Upper lobe of left lung (tissue), 6 donors: ENCODE measurements around the gene PHOX2B. TPM values are rescaled to one million over a fixed set of nuclear protein-coding genes. Genes with fewer than 3 reads are reported as not detected.

Experiments
- ATAC-seq, 2 donors: fragments of 200-7000 bp; cut with Tn5 transposase; one replicate each; pipeline ENCODE4 v1.9.1; 2022; ENCODE audit warnings: mild to moderate bottlenecking in 2 of 2, moderate library complexity in 2 of 2; ENCODE audit not compliant: low FRiP score in 2 of 2
- DNase-seq, 2 donors: peaks; one replicate each; pipeline ENCODE4 v3.0.0-alpha.2; 2019 to 2020
- H3K27ac ChIP-seq, 4 donors: fragments of 200-600 bp; sonication (generic); one replicate each; pipeline ENCODE4 v1.5.1; 2016 to 2019
- H3K27me3 ChIP-seq, 4 donors: fragments of 200-600 bp; sonication (generic); one replicate each; pipeline ENCODE4 v1.5.1; 2017 to 2019
- H3K36me3 ChIP-seq, 4 donors: fragments of 200-600 bp; sonication (generic); one replicate each; pipeline ENCODE4 v1.5.1; 2016 to 2019
- H3K4me1 ChIP-seq, 4 donors: fragments of 200-600 bp; sonication (generic); one replicate each; pipeline ENCODE4 v1.5.1; 2018 to 2019
- H3K4me3 ChIP-seq, 4 donors: fragments of 200-600 bp; sonication (generic); one replicate each; pipeline ENCODE4 v1.5.1; 2017 to 2019; ENCODE audit warnings: mild to moderate bottlenecking in 2 of 4, moderate library complexity in 1 of 4
- H3K9me3 ChIP-seq, 4 donors: fragments of 200-600 bp; sonication (generic); one replicate each; pipeline ENCODE4 v1.5.1; 2018 to 2019
- EP300 ChIP-seq, 4 donors: sonication (generic); formaldehyde crosslinking; IDR thresholded peaks; one replicate each; pipeline ENCODE4 v1.5.1; 2017; ENCODE audit warnings: antibody characterized with exemption in 4 of 4, control low read depth in 2 of 4
- POLR2A ChIP-seq, 4 donors: fragments of 450-650 bp; IDR thresholded peaks; one replicate each; pipeline ENCODE4 v1.5.1; 2016 to 2017; ENCODE audit warnings: antibody characterized with exemption in 4 of 4, mild to moderate bottlenecking in 2 of 4
- POLR2AphosphoS5 ChIP-seq, 2 donors: sonication (generic); formaldehyde crosslinking; IDR thresholded peaks; one replicate each; pipeline ENCODE4 v1.5.1; 2017; ENCODE audit warnings: antibody characterized with exemption in 2 of 2
- WGBS, 2 donors: methylation state at CpG; one replicate each; pipeline ENCODE4 v1.1.5; 2017 to 2018; 5-methylcytosine and 5-hydroxymethylcytosine counted together
- total RNA-seq, 6 donors: library from RNA; depleted of rRNA in 4 of 6; stranded (reverse); fragments of >200 nt in 4 of 6; gene quantifications; one replicate each; pipeline versions ENCODE4 v1.1.0 to v1.2.1, GENCODE V29; 2016 to 2021
- TF ChIP-seq, protein P1 (sequence below), 6 experiments: fragments of 450-650 bp in 4 of 6; fragments of 200-600 bp in 2 of 6; sonication (generic) in 2 of 6; IDR thresholded peaks; one replicate each; pipeline ENCODE4 v1.5.1; 2016 to 2019; ENCODE audit warnings: antibody characterized with exemption in 6 of 6
- donor health status: DM: no; HTN: no; CAD: no; lungs with moderate emphysema.
- donor health status: DM: no; HTN: yes; CAD: no; lungs with severe emphysema.

Gene PHOX2B
- total RNA-seq, 6 donors from 2014 or later: not detected

DNA sequence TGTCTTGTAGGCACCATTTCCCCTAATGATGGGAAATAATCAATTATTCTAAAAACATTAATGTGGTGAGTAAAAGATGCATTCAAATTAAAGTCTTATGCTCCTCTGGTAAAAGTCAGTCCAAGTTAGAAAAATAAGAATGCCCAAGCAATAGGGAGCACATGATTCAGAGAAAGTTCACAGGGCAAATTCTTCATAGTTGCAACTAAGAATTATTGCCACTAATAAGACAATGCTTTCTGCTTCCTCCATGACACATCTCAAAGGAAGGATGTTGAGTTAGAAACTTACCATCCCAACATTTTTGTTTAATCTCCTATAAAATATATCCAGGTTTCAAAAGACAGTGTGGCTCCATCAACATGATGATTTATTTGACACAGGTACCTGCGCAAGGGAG lies 26.3 kb downstream of the PHOX2B start:
- no peak for ATAC-seq
- H3K4me1 ChIP-seq: no peaks in the 10 kb centered on the region
- no peak overlapping the region for H3K27ac ChIP-seq
- TF ChIP-seq, protein P1, sequence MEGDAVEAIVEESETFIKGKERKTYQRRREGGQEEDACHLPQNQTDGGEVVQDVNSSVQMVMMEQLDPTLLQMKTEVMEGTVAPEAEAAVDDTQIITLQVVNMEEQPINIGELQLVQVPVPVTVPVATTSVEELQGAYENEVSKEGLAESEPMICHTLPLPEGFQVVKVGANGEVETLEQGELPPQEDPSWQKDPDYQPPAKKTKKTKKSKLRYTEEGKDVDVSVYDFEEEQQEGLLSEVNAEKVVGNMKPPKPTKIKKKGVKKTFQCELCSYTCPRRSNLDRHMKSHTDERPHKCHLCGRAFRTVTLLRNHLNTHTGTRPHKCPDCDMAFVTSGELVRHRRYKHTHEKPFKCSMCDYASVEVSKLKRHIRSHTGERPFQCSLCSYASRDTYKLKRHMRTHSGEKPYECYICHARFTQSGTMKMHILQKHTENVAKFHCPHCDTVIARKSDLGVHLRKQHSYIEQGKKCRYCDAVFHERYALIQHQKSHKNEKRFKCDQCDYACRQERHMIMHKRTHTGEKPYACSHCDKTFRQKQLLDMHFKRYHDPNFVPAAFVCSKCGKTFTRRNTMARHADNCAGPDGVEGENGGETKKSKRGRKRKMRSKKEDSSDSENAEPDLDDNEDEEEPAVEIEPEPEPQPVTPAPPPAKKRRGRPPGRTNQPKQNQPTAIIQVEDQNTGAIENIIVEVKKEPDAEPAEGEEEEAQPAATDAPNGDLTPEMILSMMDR (IDR thresholded peaks at IDR 0.05): no peak
- TF ChIP-seq POLR2A (IDR thresholded peaks at IDR 0.05) (no peak), POLR2AphosphoS5 (IDR thresholded peaks at IDR 0.05) (no peak), EP300 (IDR thresholded peaks at IDR 0.05) (no peak)
- no peak overlapping the region for H3K4me3 ChIP-seq
- no peaks in the 10 kb centered on the region for H3K36me3 ChIP-seq
- DNase-seq: no peak
- H3K9me3 ChIP-seq: peaks cover 3 to 13% (median 7%) of the 10 kb centered on the region in 4 donors
- 100% methylated on average over 1 of the region's 1 CpG for WGBS, 2 donors
- no peaks in the 10 kb centered on the region for H3K27me3 ChIP-seq

- H3K9me3 ChIP-seq: no peaks in the 10 kb centered on the region
- H3K4me1 ChIP-seq: no peaks in the 10 kb centered on the region
- 83 to 88% methylated on average over 2 of the region's 2 CpGs for WGBS, 2 donors
- H3K4me3 ChIP-seq: no peak overlapping the region
- TF ChIP-seq POLR2A (IDR thresholded peaks at IDR 0.05): no peak
- TF ChIP-seq POLR2AphosphoS5 (IDR thresholded peaks at IDR 0.05): no peak
- TF ChIP-seq, protein P1 (IDR thresholded peaks at IDR 0.05): no peak
- no peak for TF ChIP-seq EP300 (IDR thresholded peaks at IDR 0.05)
- DNase-seq (no peak), ATAC-seq (no peak)
- H3K27me3 ChIP-seq: no peaks in the 10 kb centered on the region
- H3K27ac ChIP-seq: no peak overlapping the region
- no peaks in the 10 kb centered on the region for H3K36me3 ChIP-seq
Measured at GRCh38 chr4:41719417-41719816, 29.1 kb downstream of the PHOX2B start.

DNA sequence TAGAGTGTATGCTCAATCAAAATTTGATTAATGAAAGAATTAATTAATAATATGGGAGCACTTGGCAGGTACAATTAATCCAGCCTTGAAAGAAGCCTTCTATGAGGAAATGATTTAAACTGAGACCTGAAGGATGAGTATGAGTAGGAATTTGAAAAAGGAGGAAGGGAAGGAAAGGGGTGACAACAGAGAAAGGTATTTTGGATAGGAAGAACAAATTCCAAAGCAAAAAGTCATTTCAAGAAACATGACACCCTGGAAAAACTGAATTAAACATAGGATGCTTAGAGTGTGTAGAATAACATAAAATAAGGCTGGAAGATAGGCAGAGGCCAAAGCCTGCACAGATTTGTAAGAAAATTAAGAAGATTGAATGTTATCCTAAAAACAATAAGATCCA lies 29.6 kb downstream of the PHOX2B start:
- H3K36me3 ChIP-seq: no peaks in the 10 kb centered on the region
- H3K9me3 ChIP-seq: no peaks in the 10 kb centered on the region
- no peak for ATAC-seq
- no peak overlapping the region for H3K27ac ChIP-seq
- TF ChIP-seq POLR2AphosphoS5 (IDR thresholded peaks at IDR 0.05) (no peak), EP300 (IDR thresholded peaks at IDR 0.05) (no peak), POLR2A (IDR thresholded peaks at IDR 0.05) (no peak)
- TF ChIP-seq, protein P1 (IDR thresholded peaks at IDR 0.05): no peak
- DNase-seq: no peak
- no peak overlapping the region for H3K4me3 ChIP-seq
- no peaks in the 10 kb centered on the region for H3K4me1 ChIP-seq
- H3K27me3 ChIP-seq: no peaks in the 10 kb centered on the region

- H3K36me3 ChIP-seq: no peaks in the 10 kb centered on the region
- no peak for ATAC-seq
- no peak overlapping the region for H3K4me3 ChIP-seq
- no peak for DNase-seq
- H3K4me1 ChIP-seq: no peaks in the 10 kb centered on the region
- WGBS, 2 donors: 74 to 77% methylated on average over 1 of the region's 1 CpG
- no peaks in the 10 kb centered on the region for H3K27me3 ChIP-seq
- no peak for TF ChIP-seq POLR2AphosphoS5 (IDR thresholded peaks at IDR 0.05)
- TF ChIP-seq EP300 (IDR thresholded peaks at IDR 0.05): no peak
- H3K9me3 ChIP-seq: no peaks in the 10 kb centered on the region
- H3K27ac ChIP-seq: no peak overlapping the region
Measured at GRCh38 chr4:41715155-41715554, 33.4 kb downstream of the PHOX2B start.

GRCh38 chr4:41714364-41715000 lies 34.0 kb downstream of the PHOX2B start:
- Histone ChIP-seq H3K27me3 (no peaks in the 10 kb centered on the region), H3K4me1 (no peaks in the 10 kb centered on the region), H3K36me3 (no peaks in the 10 kb centered on the region), H3K9me3 (no peaks in the 10 kb centered on the region), H3K4me3 (no peak overlapping the region), H3K27ac (no peak overlapping the region)
- WGBS, 2 donors: 76 to 77% methylated on average over 6 of the region's 6 CpGs
- no peak for DNase-seq
- TF ChIP-seq EP300 (IDR thresholded peaks at IDR 0.05) (no peak), POLR2A (IDR thresholded peaks at IDR 0.05) (no peak), POLR2AphosphoS5 (IDR thresholded peaks at IDR 0.05) (no peak)
- TF ChIP-seq, protein P1 (IDR thresholded peaks at IDR 0.05): no peak
- no peak for ATAC-seq
